GM12878 (cell line): ENCODE results near the gene ELK4.

ENCODE experiments used
- FOS ChIP-seq: IDR thresholded peaks from 3 replicates; pipeline ENCODE4 v1.6.1; 2011; ENCODE audit warnings: borderline replicate concordance; ENCODE audit not compliant: insufficient read length; ENCODE audit errors: extremely low read depth
- FOXK2 ChIP-seq: fragments of 450-650 bp; IDR thresholded peaks from 2 replicates; pipeline ENCODE4 v1.6.1; 2017; ENCODE audit warnings: mild to moderate bottlenecking, moderate library complexity
- POLR2AphosphoS5 ChIP-seq: IDR thresholded peaks from 2 replicates; pipeline ENCODE4 v1.6.1; 2011; ENCODE audit warnings: mild to moderate bottlenecking, low read length, inconsistent platforms

- TF ChIP-seq POLR2AphosphoS5 (no peak), FOS (no peak), FOXK2 (no peak)
These were observed 2.1 kb downstream of the ELK4 start for GRCh38 chr1:205629751-205630150.
